Hepatocyte (in vitro differentiated cells): ENCODE data around the gene RNU1-4. TPM values are rescaled to one million over a fixed set of nuclear protein-coding genes. Genes with fewer than 3 reads are reported as not detected.
"Not testable (repeated sequence)": the region's sequence is repeated elsewhere in the genome, so short reads cannot be mapped to it uniquely, and the experiment has no call there.

Experiments
- DNase-seq: peaks from one replicate; pipeline ENCODE4 v3.0.0-alpha.2; 2016; ENCODE audit warnings: low spot score
- H2AFZ ChIP-seq: fragments of 200-600 bp; sonication (generic); 2 replicates; pipeline ENCODE4 v1.6.0; 2016; ENCODE audit warnings: antibody characterized with exemption, mild to moderate bottlenecking
- H3K27ac ChIP-seq: fragments of 200-600 bp; sonication (generic); 2 replicates; pipeline ENCODE4 v1.5.1; 2016; ENCODE audit warnings: mild to moderate bottlenecking
- H3K27me3 ChIP-seq: fragments of 200-600 bp; sonication (generic); 2 replicates; pipeline ENCODE4 v1.6.1; 2016
- H3K36me3 ChIP-seq: fragments of 200-600 bp; sonication (generic); replicated peaks from 2 replicates; pipeline ENCODE4 v1.5.1; 2016; ENCODE audit warnings: low read depth; ENCODE audit not compliant: insufficient read depth
- H3K4me1 ChIP-seq: fragments of 200-600 bp; sonication (generic); 2 replicates; pipeline ENCODE4 v1.5.1; 2016; ENCODE audit warnings: mild to moderate bottlenecking, moderate library complexity; ENCODE audit not compliant: insufficient read depth
- H3K4me2 ChIP-seq: fragments of 200-600 bp; sonication (generic); 2 replicates; pipeline ENCODE4 v1.6.0; 2016
- H3K4me3 ChIP-seq: fragments of 200-600 bp; sonication (generic); 2 replicates; pipeline ENCODE4 v1.5.1; 2016; ENCODE audit warnings: mild to moderate bottlenecking
- H3K79me2 ChIP-seq: fragments of 200-600 bp; sonication (generic); 2 replicates; pipeline ENCODE4 v1.6.0; 2017; ENCODE audit warnings: mild to moderate bottlenecking
- H3K9me2 ChIP-seq: fragments of 200-600 bp; sonication (generic); replicated peaks from 2 replicates; pipeline ENCODE4 v1.6.0; 2017; ENCODE audit warnings: mild to moderate bottlenecking; ENCODE audit not compliant: insufficient read depth
- H3K9me3 ChIP-seq: fragments of 200-600 bp; sonication (generic); 2 replicates; pipeline ENCODE4 v1.5.1; 2016; ENCODE audit warnings: low read depth, mild to moderate bottlenecking
- H4K20me1 ChIP-seq: fragments of 200-600 bp; sonication (generic); 2 replicates; pipeline ENCODE4 v1.6.0; 2016; ENCODE audit warnings: mild to moderate bottlenecking; ENCODE audit not compliant: insufficient read depth, poor library complexity, severe bottlenecking
- whole genome bisulfite sequencing: methylation state at CpG from one replicate; pipeline ENCODE4 v1.1.6; 2016; ENCODE audit warnings: low lambda C conversion rate; ENCODE audit errors: missing lambda C conversion rate; 5-methylcytosine and 5-hydroxymethylcytosine counted together
- polyA plus RNA-seq: library from polyadenylated mRNA; unstranded; fragments of >200 nt; fragmentation: Nextera tagmentation; extraction: Ambion mirVana; gene quantifications from 2 replicates; pipeline ENCODE4 v1.2.1, GENCODE V29; 2016
- total RNA-seq: library from RNA; depleted of rRNA; stranded (reverse); fragments of >200 nt; gene quantifications from 2 replicates; pipeline ENCODE4 v1.2.3, GENCODE V29; 2014

Gene RNU1-4
- total and polyA plus RNA-seq, 2 experiments from 2014 or later, result under 0.01 TPM; not detected in 1

GRCh38 chr1:16699440-16699839 is 40.9 kb upstream of the RNU1-4 start:
- H3K36me3 ChIP-seq, H3K9me2 ChIP-seq, H3K79me2 ChIP-seq, H3K27ac ChIP-seq, H3K9me3 ChIP-seq, DNase-seq, H4K20me1 ChIP-seq, H3K4me2 ChIP-seq, H3K27me3 ChIP-seq, H2AFZ ChIP-seq, H3K4me3 ChIP-seq, H3K4me1 ChIP-seq: not testable (repeated sequence)
- 23% methylated on average over 11 of the region's 52 CpGs for WGBS

GRCh38 chr1:16700138-16700895 is 40.0 kb upstream of the RNU1-4 start:
- not testable (repeated sequence) for H3K9me2 ChIP-seq
- WGBS, result no CpG with 5 or more reads among the region's 57 CpGs

GRCh38 chr1:16701189-16701588 is 39.1 kb upstream of the RNU1-4 start:
- H2AFZ ChIP-seq, H3K4me3 ChIP-seq, H3K27me3 ChIP-seq, H3K9me3 ChIP-seq, H3K36me3 ChIP-seq, H4K20me1 ChIP-seq, H3K4me2 ChIP-seq, H3K79me2 ChIP-seq, H3K9me2 ChIP-seq, H3K27ac ChIP-seq, DNase-seq, H3K4me1 ChIP-seq: not testable (repeated sequence)
- WGBS, result no CpG with 5 or more reads among the region's 37 CpGs

More at GRCh38 chr1:16700138-16700895, 40.0 kb upstream of the RNU1-4 start:
- not testable (repeated sequence) for DNase-seq, H3K4me3 ChIP-seq, H3K9me3 ChIP-seq, H2AFZ ChIP-seq, H3K4me2 ChIP-seq, H3K27ac ChIP-seq, H3K4me1 ChIP-seq, H3K27me3 ChIP-seq, H4K20me1 ChIP-seq, H3K36me3 ChIP-seq, H3K79me2 ChIP-seq

GRCh38 chr1:16702280-16702679 is 38.0 kb upstream of the RNU1-4 start:
- not testable (repeated sequence) for DNase-seq, H3K27me3 ChIP-seq

GRCh38 chr1:16703141-16703540 is 37.2 kb upstream of the RNU1-4 start:
- 22% methylated on average over 1 of the region's 7 CpGs for WGBS

More at GRCh38 chr1:16702280-16702679, 38.0 kb upstream of the RNU1-4 start:
- not testable (repeated sequence) for H2AFZ ChIP-seq, H4K20me1 ChIP-seq, H3K4me2 ChIP-seq, H3K4me1 ChIP-seq, H3K79me2 ChIP-seq, H3K27ac ChIP-seq, H3K9me3 ChIP-seq, H3K9me2 ChIP-seq, H3K4me3 ChIP-seq, H3K36me3 ChIP-seq
- WGBS, result no CpG with 5 or more reads among the region's 5 CpGs

GRCh38 chr1:16703602-16704001 is 36.7 kb upstream of the RNU1-4 start:
- H3K4me3 ChIP-seq, H3K27ac ChIP-seq, H3K9me2 ChIP-seq, H3K4me1 ChIP-seq, H3K27me3 ChIP-seq, H2AFZ ChIP-seq, H4K20me1 ChIP-seq, H3K36me3 ChIP-seq, H3K4me2 ChIP-seq, H3K9me3 ChIP-seq, H3K79me2 ChIP-seq, DNase-seq: not testable (repeated sequence)
- 42% methylated on average over 3 of the region's 5 CpGs for WGBS

More at GRCh38 chr1:16703141-16703540, 37.2 kb upstream of the RNU1-4 start:
- H2AFZ ChIP-seq, H3K4me3 ChIP-seq, H3K27ac ChIP-seq, H3K9me2 ChIP-seq, H3K4me1 ChIP-seq, H4K20me1 ChIP-seq, H3K79me2 ChIP-seq, H3K9me3 ChIP-seq, H3K27me3 ChIP-seq, H3K36me3 ChIP-seq, H3K4me2 ChIP-seq, DNase-seq: not testable (repeated sequence)

- H3K9me3 ChIP-seq, H4K20me1 ChIP-seq, H3K27ac ChIP-seq, H3K4me2 ChIP-seq, H3K9me2 ChIP-seq, H3K4me1 ChIP-seq, H3K4me3 ChIP-seq, H3K79me2 ChIP-seq, H3K36me3 ChIP-seq, H2AFZ ChIP-seq, H3K27me3 ChIP-seq: not testable (repeated sequence)
- WGBS, result 75% methylated on average over 7 of the region's 13 CpGs
- peak; percentile 0 for DNase-seq
Measured at GRCh38 chr1:16704076-16704475, 36.2 kb upstream of the RNU1-4 start.

GRCh38 chr1:16704502-16705100 is 35.7 kb upstream of the RNU1-4 start:
- H4K20me1 ChIP-seq, H3K36me3 ChIP-seq, H3K4me2 ChIP-seq, H3K4me3 ChIP-seq, H3K4me1 ChIP-seq, H2AFZ ChIP-seq, DNase-seq, H3K27me3 ChIP-seq, H3K9me2 ChIP-seq, H3K9me3 ChIP-seq, H3K27ac ChIP-seq, H3K79me2 ChIP-seq: not testable (repeated sequence)
- WGBS, result no CpG with 5 or more reads among the region's 16 CpGs

GRCh38 chr1:16706302-16706701 is 34.0 kb upstream of the RNU1-4 start:
- H3K27me3 ChIP-seq, H3K27ac ChIP-seq, H4K20me1 ChIP-seq, H3K9me3 ChIP-seq, H2AFZ ChIP-seq, H3K4me3 ChIP-seq, H3K79me2 ChIP-seq, H3K36me3 ChIP-seq, H3K4me1 ChIP-seq, H3K9me2 ChIP-seq, DNase-seq, H3K4me2 ChIP-seq: not testable (repeated sequence)
- 93% methylated on average over 2 of the region's 6 CpGs for whole genome bisulfite sequencing
